GM12878 (cell line): ENCODE data around the gene MLIP. TPM values are rescaled to one million over a fixed set of nuclear protein-coding genes. Genes with fewer than 3 reads are reported as not detected.

Source experiments
- ATAC-seq: fragments of 200-7000 bp; cut with Tn5 transposase; 3 replicates; pipeline ENCODE4 v1.9.1; 2020; ENCODE audit warnings: mild to moderate bottlenecking, moderate library complexity
- BruUV-seq: library from RNA; stranded (reverse); fragments of 400-500 nt; replicated peaks from 2 replicates; lab custom pipeline; 2021; lab: Mats Ljungman, UMichigan
- CTCF ChIA-PET: fragments of 300-600 bp; sonication (Branson Sonifier 250); formaldehyde crosslinking; extraction: SDS; loops from one replicate; lab custom pipeline; 2021; ENCODE audit warnings: inconsistent platforms; lab: Yijun Ruan, JAX
- POLR2A ChIA-PET: fragments of 350-600 bp; formaldehyde crosslinking; extraction: SDS; loops from one replicate; lab custom pipeline; 2021; ENCODE audit warnings: inconsistent platforms; lab: Charles Lee
- RAD21 ChIA-PET: fragments of 300-600 bp; sonication (Branson Sonifier 250); formaldehyde crosslinking; loops from one replicate; lab custom pipeline; 2023; ENCODE audit warnings: antibody characterized with exemption; ENCODE audit not compliant: unreplicated experiment; lab: Charles Lee
- SMC1A ChIA-PET: fragments of 300-600 bp; sonication (Branson Sonifier 250); formaldehyde crosslinking; loops from one replicate; lab custom pipeline; 2023; ENCODE audit not compliant: unreplicated experiment, uncharacterized antibody; lab: Charles Lee
- DNase-seq: peaks from one replicate; pipeline ENCODE4 v3.0.0-alpha.2; 2011; ENCODE audit warnings: low read depth, low spot score
- FAIRE-seq: peaks from 3 replicates; lab custom pipeline; 2011; peaks lifted over from hg19 to GRCh38; lab: Jason Lieb, UNC
- H2AFZ ChIP-seq: 2 replicates; pipeline ENCODE4 v1.6.0; 2011; ENCODE audit warnings: low read depth, low read length, control low read depth; ENCODE audit not compliant: control insufficient read depth
- H3K27ac ChIP-seq: 2 replicates; pipeline ENCODE4 v1.5.1; 2011; ENCODE audit warnings: control low read depth; ENCODE audit not compliant: control insufficient read depth, insufficient read depth
- H3K27me3 ChIP-seq, 2 experiments: replicated peaks in 1 of 2; 2 replicates each; pipeline versions ENCODE4 v1.6.0 to v1.6.1; 2011; ENCODE audit warnings: low read length in 1 of 2; ENCODE audit not compliant: control insufficient read depth in 2 of 2, insufficient read depth in 2 of 2
- H3K36me3 ChIP-seq, 2 experiments: 2 replicates each; pipeline ENCODE4 v1.5.1; 2011; ENCODE audit warnings: low read length in 1 of 2; ENCODE audit not compliant: control insufficient read depth in 2 of 2, insufficient read depth in 2 of 2
- H3K4me1 ChIP-seq: 2 replicates; pipeline ENCODE4 v1.6.1; 2011; ENCODE audit warnings: mild to moderate bottlenecking, low read length, moderate library complexity, mixed read lengths; ENCODE audit not compliant: control insufficient read depth, insufficient read depth
- H3K4me2 ChIP-seq: 2 replicates; pipeline ENCODE4 v1.6.0; 2011; ENCODE audit warnings: control low read depth; ENCODE audit not compliant: control insufficient read depth, insufficient read depth
- H3K4me3 ChIP-seq: fragments of 200-600 bp; sonication (generic); 2 replicates; pipeline ENCODE4 v1.5.1; 2016
- H3K79me2 ChIP-seq: 2 replicates; pipeline ENCODE4 v1.6.0; 2011; ENCODE audit warnings: low read length; ENCODE audit not compliant: control insufficient read depth, insufficient read depth
- H3K9ac ChIP-seq: 2 replicates; pipeline ENCODE4 v1.8.0; 2011; ENCODE audit warnings: low read length, control low read depth, mixed read lengths; ENCODE audit not compliant: control insufficient read depth, insufficient read depth
- H3K9me3 ChIP-seq: replicated peaks from 3 replicates; pipeline ENCODE4 v1.5.1; 2011; ENCODE audit warnings: mild to moderate bottlenecking, low read length; ENCODE audit not compliant: control insufficient read depth, insufficient read depth
- H4K20me1 ChIP-seq: 2 replicates; pipeline ENCODE4 v1.6.0; 2011; ENCODE audit not compliant: control insufficient read depth, insufficient read depth
- EP300 ChIP-seq, 2 experiments: fragments of 150-350 bp in 1 of 2; IDR thresholded peaks; 2 replicates each; pipeline ENCODE4 v1.6.1; 2011 to 2012; ENCODE audit warnings: low read depth in 2 of 2, low read length in 2 of 2, borderline replicate concordance in 1 of 2, improper control_type of control experiment in 1 of 2, inconsistent platforms in 1 of 2; ENCODE audit not compliant: control insufficient read depth in 1 of 2
- FOXK2 ChIP-seq: fragments of 450-650 bp; IDR thresholded peaks from 2 replicates; pipeline ENCODE4 v1.6.1; 2017; ENCODE audit warnings: mild to moderate bottlenecking, moderate library complexity
- IKZF1 ChIP-seq: fragments of 450-650 bp; conservative IDR thresholded peaks from 2 replicates; pipeline ENCODE4 v1.6.1; 2017; ENCODE audit warnings: antibody characterized with exemption, mild to moderate bottlenecking
- PAX5 ChIP-seq: IDR thresholded peaks from 2 replicates; pipeline ENCODE4 v1.6.1; 2011; ENCODE audit warnings: low read depth, low read length, borderline replicate concordance
- PBX3 ChIP-seq: IDR thresholded peaks from 2 replicates; pipeline ENCODE4 v1.6.1; 2011; ENCODE audit warnings: mild to moderate bottlenecking, low read depth, low read length, moderate library complexity; ENCODE audit not compliant: insufficient replicate concordance
- RB1 ChIP-seq: fragments of 450-650 bp; formaldehyde crosslinking; IDR thresholded peaks from 2 replicates; pipeline ENCODE4 v1.6.1; 2017; ENCODE audit warnings: mild to moderate bottlenecking, borderline replicate concordance
- RELA ChIP-seq: fragments of 450-650 bp; IDR thresholded peaks from 2 replicates; pipeline ENCODE4 v1.8.0; 2014; ENCODE audit warnings: borderline replicate concordance; ENCODE audit not compliant: partially characterized antibody
- SIX5 ChIP-seq: IDR thresholded peaks from 2 replicates; pipeline ENCODE4 v1.6.1; 2011; ENCODE audit warnings: mild to moderate bottlenecking, low read depth, low read length, moderate library complexity; ENCODE audit not compliant: severe bottlenecking
- SRF ChIP-seq, 2 experiments: IDR thresholded peaks; 2 replicates each; pipeline ENCODE4 v1.6.1; 2011; ENCODE audit warnings: low read depth in 2 of 2, low read length in 2 of 2, mild to moderate bottlenecking in 1 of 2, moderate library complexity in 1 of 2
- TBL1XR1 ChIP-seq: IDR thresholded peaks from 2 replicates; pipeline ENCODE4 v1.6.1; 2012; ENCODE audit warnings: low read depth, low read length, improper control_type of control experiment
- WRNIP1 ChIP-seq: IDR thresholded peaks from 2 replicates; pipeline ENCODE4 v1.6.1; 2011; ENCODE audit warnings: low read depth, low read length, improper control_type of control experiment, borderline replicate concordance
- ZNF217 ChIP-seq: fragments of 450-650 bp; IDR thresholded peaks from 2 replicates; pipeline ENCODE4 v1.6.1; 2017; ENCODE audit warnings: antibody characterized with exemption, mild to moderate bottlenecking
- ZZZ3 ChIP-seq: IDR thresholded peaks from 2 replicates; pipeline ENCODE4 v1.6.1; 2011; ENCODE audit warnings: low read depth; ENCODE audit not compliant: control insufficient read depth, insufficient read length
- WGBS: methylation state at CpG from one replicate; pipeline ENCODE4 v1.1.6; 2016; ENCODE audit warnings: low lambda C conversion rate; ENCODE audit not compliant: insufficient replicate concordance, insufficient coverage; ENCODE audit errors: missing lambda C conversion rate; 5-methylcytosine and 5-hydroxymethylcytosine counted together
- in situ Hi-C: fragments of 300-500 bp; cut with MboI; formaldehyde crosslinking; loops from 9 replicates; pipeline ENCODE4 v1.14.3; 2018; ENCODE audit warnings: mixed read lengths
- intact Hi-C: fragments of 100-400 bp; cut with micrococcal nuclease; formaldehyde crosslinking; loops from one replicate; pipeline ENCODE4 v1.14.2; 2022; ENCODE audit not compliant: unreplicated experiment
- polyA plus RNA-seq, 11 experiments: library from polyadenylated mRNA; depleted of rRNA in 4 of 11; unstranded in 6 of 11; stranded (reverse) in 5 of 11; fragments of >200 nt; fragmentation: Nextera tagmentation in 4 of 11; fragmentation: Illumina TruSeq in 1 of 11; extraction: Ambion mirVana in 4 of 11; extraction: Trizol in 1 of 11; gene quantifications; 1 replicate in 1 of 11; 2 replicates in 10 of 11; pipeline versions ENCODE4 v1.2.1 to v1.2.3, GENCODE V29; 2011 to 2016; ENCODE audit warnings: inconsistent platforms in 2 of 11, missing spikeins in 2 of 11, low read depth in 1 of 11
- total RNA-seq, 4 experiments: library from RNA; depleted of rRNA in 3 of 4; stranded (reverse); fragments of >200 nt in 3 of 4; fragmentation: Illumina TruSeq in 1 of 4; extraction: Trizol in 1 of 4; gene quantifications; 2 replicates each; pipeline versions ENCODE4 v1.2.1 to v1.2.3, GENCODE V29; 2013 to 2021
- TF ChIP-seq, protein P1 (sequence below): fragments of 450-650 bp; IDR thresholded peaks from 2 replicates; pipeline ENCODE4 v1.6.1; 2018; ENCODE audit warnings: mild to moderate bottlenecking, low read depth, moderate library complexity; ENCODE audit not compliant: partially characterized antibody
- TF ChIP-seq, protein P2 (sequence below): fragments of 450-650 bp; IDR thresholded peaks from 2 replicates; pipeline ENCODE4 v1.6.1; 2017; ENCODE audit warnings: low read depth, mild to moderate bottlenecking, moderate library complexity
- TF ChIP-seq, protein P3 (sequence below): fragments of 450-650 bp; formaldehyde crosslinking; IDR thresholded peaks from 2 replicates; pipeline ENCODE4 v1.4.0; 2020; ENCODE audit warnings: mild to moderate bottlenecking, moderate library complexity

Gene MLIP
- total and polyA plus RNA-seq, 10 of the 15 experiments (the other 5 are each of a cell fraction or from before 2014, with no cell fraction given) = not detected

GRCh38 chr6:54133186-54133585 lies 21.9 kb downstream of the MLIP start:
- Histone ChIP-seq H3K79me2 (no peaks in the 10 kb centered on the region), H3K4me2 (no peak overlapping the region), H3K36me3 (no peaks in the 10 kb centered on the region), H3K9ac (no peak overlapping the region), H3K4me3 (no peak overlapping the region), H3K27ac (no peak overlapping the region), H3K9me3 (no peaks in the 10 kb centered on the region), H3K27me3 (no peaks in the 10 kb centered on the region), H3K4me1 (no peaks in the 10 kb centered on the region), H2AFZ (no peak overlapping the region), H4K20me1 (no peaks in the 10 kb centered on the region)
- ATAC-seq = no peak
- intact Hi-C loops = no loop called here
- 31% methylated on average over 3 of the region's 3 CpGs for WGBS
- BruUV-seq = no TSS peak
- ChIA-PET POLR2A (no interaction called here), SMC1A (no interaction called here), CTCF (no interaction called here), RAD21 (no interaction called here)
- no peak for DNase-seq
- FAIRE-seq = no peak
- in situ Hi-C loops = no loop called here
- TF ChIP-seq IKZF1 (no peak), ZZZ3 (no peak), TBL1XR1 (no peak), RB1 (no peak), SRF (IDR thresholded peaks at IDR 0.05; ENCODE audit: low read depth in 2 of 2, low read length in 2 of 2) (no peak), SIX5 (no peak), WRNIP1 (no peak), RELA (no peak), PBX3 (no peak), EP300 (IDR thresholded peaks at IDR 0.05; ENCODE audit: borderline replicate concordance in 1 of 2, control insufficient read depth in 1 of 2, low read depth in 2 of 2, low read length in 2 of 2) (no peak), ZNF217 (no peak), FOXK2 (no peak), PAX5 (no peak)
- TF ChIP-seq, protein P1, sequence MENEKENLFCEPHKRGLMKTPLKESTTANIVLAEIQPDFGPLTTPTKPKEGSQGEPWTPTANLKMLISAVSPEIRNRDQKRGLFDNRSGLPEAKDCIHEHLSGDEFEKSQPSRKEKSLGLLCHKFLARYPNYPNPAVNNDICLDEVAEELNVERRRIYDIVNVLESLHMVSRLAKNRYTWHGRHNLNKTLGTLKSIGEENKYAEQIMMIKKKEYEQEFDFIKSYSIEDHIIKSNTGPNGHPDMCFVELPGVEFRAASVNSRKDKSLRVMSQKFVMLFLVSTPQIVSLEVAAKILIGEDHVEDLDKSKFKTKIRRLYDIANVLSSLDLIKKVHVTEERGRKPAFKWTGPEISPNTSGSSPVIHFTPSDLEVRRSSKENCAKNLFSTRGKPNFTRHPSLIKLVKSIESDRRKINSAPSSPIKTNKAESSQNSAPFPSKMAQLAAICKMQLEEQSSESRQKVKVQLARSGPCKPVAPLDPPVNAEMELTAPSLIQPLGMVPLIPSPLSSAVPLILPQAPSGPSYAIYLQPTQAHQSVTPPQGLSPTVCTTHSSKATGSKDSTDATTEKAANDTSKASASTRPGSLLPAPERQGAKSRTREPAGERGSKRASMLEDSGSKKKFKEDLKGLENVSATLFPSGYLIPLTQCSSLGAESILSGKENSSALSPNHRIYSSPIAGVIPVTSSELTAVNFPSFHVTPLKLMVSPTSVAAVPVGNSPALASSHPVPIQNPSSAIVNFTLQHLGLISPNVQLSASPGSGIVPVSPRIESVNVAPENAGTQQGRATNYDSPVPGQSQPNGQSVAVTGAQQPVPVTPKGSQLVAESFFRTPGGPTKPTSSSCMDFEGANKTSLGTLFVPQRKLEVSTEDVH = no peak
- TF ChIP-seq, protein P2, sequence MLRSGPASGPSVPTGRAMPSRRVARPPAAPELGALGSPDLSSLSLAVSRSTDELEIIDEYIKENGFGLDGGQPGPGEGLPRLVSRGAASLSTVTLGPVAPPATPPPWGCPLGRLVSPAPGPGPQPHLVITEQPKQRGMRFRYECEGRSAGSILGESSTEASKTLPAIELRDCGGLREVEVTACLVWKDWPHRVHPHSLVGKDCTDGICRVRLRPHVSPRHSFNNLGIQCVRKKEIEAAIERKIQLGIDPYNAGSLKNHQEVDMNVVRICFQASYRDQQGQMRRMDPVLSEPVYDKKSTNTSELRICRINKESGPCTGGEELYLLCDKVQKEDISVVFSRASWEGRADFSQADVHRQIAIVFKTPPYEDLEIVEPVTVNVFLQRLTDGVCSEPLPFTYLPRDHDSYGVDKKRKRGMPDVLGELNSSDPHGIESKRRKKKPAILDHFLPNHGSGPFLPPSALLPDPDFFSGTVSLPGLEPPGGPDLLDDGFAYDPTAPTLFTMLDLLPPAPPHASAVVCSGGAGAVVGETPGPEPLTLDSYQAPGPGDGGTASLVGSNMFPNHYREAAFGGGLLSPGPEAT = no peak
- TF ChIP-seq, protein P3, sequence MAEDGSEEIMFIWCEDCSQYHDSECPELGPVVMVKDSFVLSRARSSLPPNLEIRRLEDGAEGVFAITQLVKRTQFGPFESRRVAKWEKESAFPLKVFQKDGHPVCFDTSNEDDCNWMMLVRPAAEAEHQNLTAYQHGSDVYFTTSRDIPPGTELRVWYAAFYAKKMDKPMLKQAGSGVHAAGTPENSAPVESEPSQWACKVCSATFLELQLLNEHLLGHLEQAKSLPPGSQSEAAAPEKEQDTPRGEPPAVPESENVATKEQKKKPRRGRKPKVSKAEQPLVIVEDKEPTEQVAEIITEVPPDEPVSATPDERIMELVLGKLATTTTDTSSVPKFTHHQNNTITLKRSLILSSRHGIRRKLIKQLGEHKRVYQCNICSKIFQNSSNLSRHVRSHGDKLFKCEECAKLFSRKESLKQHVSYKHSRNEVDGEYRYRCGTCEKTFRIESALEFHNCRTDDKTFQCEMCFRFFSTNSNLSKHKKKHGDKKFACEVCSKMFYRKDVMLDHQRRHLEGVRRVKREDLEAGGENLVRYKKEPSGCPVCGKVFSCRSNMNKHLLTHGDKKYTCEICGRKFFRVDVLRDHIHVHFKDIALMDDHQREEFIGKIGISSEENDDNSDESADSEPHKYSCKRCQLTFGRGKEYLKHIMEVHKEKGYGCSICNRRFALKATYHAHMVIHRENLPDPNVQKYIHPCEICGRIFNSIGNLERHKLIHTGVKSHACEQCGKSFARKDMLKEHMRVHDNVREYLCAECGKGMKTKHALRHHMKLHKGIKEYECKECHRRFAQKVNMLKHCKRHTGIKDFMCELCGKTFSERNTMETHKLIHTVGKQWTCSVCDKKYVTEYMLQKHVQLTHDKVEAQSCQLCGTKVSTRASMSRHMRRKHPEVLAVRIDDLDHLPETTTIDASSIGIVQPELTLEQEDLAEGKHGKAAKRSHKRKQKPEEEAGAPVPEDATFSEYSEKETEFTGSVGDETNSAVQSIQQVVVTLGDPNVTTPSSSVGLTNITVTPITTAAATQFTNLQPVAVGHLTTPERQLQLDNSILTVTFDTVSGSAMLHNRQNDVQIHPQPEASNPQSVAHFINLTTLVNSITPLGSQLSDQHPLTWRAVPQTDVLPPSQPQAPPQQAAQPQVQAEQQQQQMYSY (CRISPR knock-in tag) = no peak
